SU-DHL-6 (cell line): ENCODE measurements around the gene CENPU.

Source experiments
- H2AFZ ChIP-seq: fragments of 200-600 bp; sonication (generic); 2 replicates; pipeline ENCODE4 v1.6.1; 2014; ENCODE audit warnings: low read depth, mild to moderate bottlenecking, moderate library complexity, mixed read lengths, antibody characterized with exemption, low read length; ENCODE audit not compliant: severe bottlenecking
- H3F3A ChIP-seq: fragments of 200-600 bp; shearing (Covaris generic); 2 replicates; pipeline ENCODE4 v1.6.0; 2016; ENCODE audit warnings: antibody characterized with exemption, mild to moderate bottlenecking; ENCODE audit not compliant: insufficient read depth
- H3K27ac ChIP-seq: fragments of 200-600 bp; sonication (generic); 2 replicates; pipeline ENCODE4 v1.5.1; 2016; ENCODE audit warnings: low read depth, mild to moderate bottlenecking, low read length, moderate library complexity, mixed read lengths
- H3K27me3 ChIP-seq: fragments of 200-600 bp; sonication (generic), shearing (Covaris generic); 2 replicates; pipeline ENCODE4 v1.6.0; 2014; ENCODE audit warnings: mild to moderate bottlenecking, low read length
- H3K36me3 ChIP-seq: fragments of 200-600 bp; sonication (generic); 2 replicates; pipeline ENCODE4 v1.6.1; 2014; ENCODE audit warnings: mild to moderate bottlenecking, low read length, mixed read lengths
- H3K4me2 ChIP-seq: fragments of 300-600, 200-600 bp; shearing (Covaris generic), sonication (generic); 2 replicates; pipeline ENCODE4 v1.6.0; 2014; ENCODE audit warnings: low read length, low read depth, mild to moderate bottlenecking; ENCODE audit not compliant: poor library complexity, severe bottlenecking
- H3K4me3 ChIP-seq: fragments of 200-600 bp; sonication (generic); 2 replicates; pipeline ENCODE4 v1.5.1; 2014; ENCODE audit warnings: antibody characterized with exemption, low read length, mild to moderate bottlenecking, mixed read lengths; ENCODE audit not compliant: insufficient read depth, poor library complexity, severe bottlenecking
- H3K79me2 ChIP-seq: fragments of 200-600 bp; sonication (generic); 2 replicates; pipeline ENCODE4 v1.6.1; 2014; ENCODE audit warnings: mild to moderate bottlenecking, low read length, moderate library complexity; ENCODE audit not compliant: insufficient read depth
- H3K9ac ChIP-seq: fragments of 200-600 bp; sonication (generic); 2 replicates; pipeline ENCODE4 v1.7.0; 2014; ENCODE audit warnings: mild to moderate bottlenecking, low read length
- H3K9me2 ChIP-seq: fragments of 200-600 bp; sonication (generic); replicated peaks from 2 replicates; pipeline ENCODE4 v1.6.1; 2014; ENCODE audit warnings: low read length; ENCODE audit not compliant: insufficient read depth
- H3K9me3 ChIP-seq: fragments of 200-600 bp; sonication (generic); 2 replicates; pipeline ENCODE4 v1.6.1; 2014; ENCODE audit warnings: low read length, mixed read lengths; ENCODE audit not compliant: insufficient read depth
- H4K20me1 ChIP-seq: fragments of 200-600 bp; sonication (generic); 2 replicates; pipeline ENCODE4 v1.6.1; 2014; ENCODE audit warnings: low read depth, mild to moderate bottlenecking, antibody characterized with exemption, low read length, moderate library complexity, mixed read lengths
- CTCF ChIP-seq: fragments of 200-600 bp; sonication (generic); IDR thresholded peaks from one replicate; pipeline ENCODE4 v1.5.1; 2017; ENCODE audit warnings: antibody characterized with exemption, mild to moderate bottlenecking, low read length, moderate library complexity; ENCODE audit not compliant: insufficient read depth, poor library complexity, severe bottlenecking
- EZH2phosphoT487 ChIP-seq: fragments of 200-600 bp; sonication (generic), shearing (Covaris generic); conservative IDR thresholded peaks from 2 replicates; pipeline ENCODE4 v1.6.1; 2018; ENCODE audit warnings: mild to moderate bottlenecking, antibody characterized with exemption, low read length, moderate library complexity, mixed read lengths

CENPU gene

GRCh38 chr4:184778325-184778724 is 44.4 kb upstream of the CENPU start:
- Histone ChIP-seq H3K4me2 (no peak overlapping the region), H3K36me3 (no peaks in the 10 kb centered on the region), H3K27me3 (no peaks in the 10 kb centered on the region), H3F3A (no peaks in the 10 kb centered on the region), H3K9me3 (no peaks in the 10 kb centered on the region), H3K79me2 (no peaks in the 10 kb centered on the region), H4K20me1 (no peaks in the 10 kb centered on the region), H3K9ac (no peak overlapping the region), H3K27ac (no peak overlapping the region), H2AFZ (no peak overlapping the region), H3K4me3 (no peak overlapping the region), H3K9me2 (no peaks in the 10 kb centered on the region)
- TF ChIP-seq CTCF (no peak), EZH2phosphoT487 (no peak)

- Histone ChIP-seq H3K27ac (no peak overlapping the region), H3K36me3 (no peaks in the 10 kb centered on the region), H3K27me3 (no peaks in the 10 kb centered on the region), H3K4me2 (no peak overlapping the region), H3K9ac (no peak overlapping the region), H3K4me3 (no peak overlapping the region), H2AFZ (no peak overlapping the region), H3K9me2 (no peaks in the 10 kb centered on the region), H3K9me3 (no peaks in the 10 kb centered on the region), H3K79me2 (no peaks in the 10 kb centered on the region), H3F3A (no peaks in the 10 kb centered on the region), H4K20me1 (no peaks in the 10 kb centered on the region)
- TF ChIP-seq EZH2phosphoT487 (no peak), CTCF (no peak)
These were observed 42.9 kb upstream of the CENPU start for GRCh38 chr4:184776821-184777220.

- no peak for TF ChIP-seq EZH2phosphoT487
- no peak for TF ChIP-seq CTCF
- Histone ChIP-seq H2AFZ (no peak overlapping the region), H3K79me2 (no peaks in the 10 kb centered on the region)
These were observed 42.1 kb upstream of the CENPU start for GRCh38 chr4:184775854-184776555.

More at GRCh38 chr4:184775854-184776555, 42.1 kb upstream of the CENPU start:
- no peaks in the 10 kb centered on the region for H3K9me2 ChIP-seq
- no peak overlapping the region for H3K27ac ChIP-seq
- H4K20me1 ChIP-seq = no peaks in the 10 kb centered on the region
- no peaks in the 10 kb centered on the region for H3K27me3 ChIP-seq
- no peaks in the 10 kb centered on the region for H3K9me3 ChIP-seq
- no peak overlapping the region for H3K4me3 ChIP-seq
- no peak overlapping the region for H3K9ac ChIP-seq
- H3K36me3 ChIP-seq = no peaks in the 10 kb centered on the region
- no peaks in the 10 kb centered on the region for H3F3A ChIP-seq
- H3K4me2 ChIP-seq = no peak overlapping the region
